ENCODE results near the gene PTPRC.

PTPRC gene

GRCh38 chr1:198674009-198674408, 35.2 kb downstream of the PTPRC start:
- DNase-seq (ENCODE audit: low read depth) = no peak

DNA sequence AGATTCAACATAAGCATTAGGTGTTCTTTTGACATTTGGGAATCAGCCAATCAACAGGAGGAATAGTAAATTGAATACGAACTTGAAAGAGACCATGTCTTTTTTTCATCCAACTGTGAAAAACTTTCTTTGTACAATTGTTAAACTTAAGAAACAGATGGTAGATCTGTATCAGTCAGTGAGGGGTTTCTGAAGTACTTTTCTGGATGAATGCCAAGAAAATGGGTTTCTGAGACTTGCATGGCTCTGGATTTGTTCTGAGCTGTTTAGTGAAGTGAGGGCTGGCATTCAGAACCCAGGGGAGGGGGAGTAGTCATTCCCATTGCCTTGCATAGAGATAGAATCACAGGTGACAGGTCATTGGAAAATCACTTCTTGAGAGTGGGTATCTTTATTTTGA, 37.4 kb downstream of the PTPRC start:
- no peak for DNase-seq (ENCODE audit: low read depth)

GRCh38 chr1:198677027-198677426, 38.2 kb downstream of the PTPRC start:
- DNase-seq (ENCODE audit: low read depth) = no peak

- no peak for DNase-seq (ENCODE audit: low read depth)
Measured at GRCh38 chr1:198677871-198678270, 39.0 kb downstream of the PTPRC start.

GRCh38 chr1:198678301-198678836, 39.5 kb downstream of the PTPRC start:
- no peak for DNase-seq (ENCODE audit: low read depth)

GRCh38 chr1:198678901-198679329, 40.1 kb downstream of the PTPRC start:
- no peak for DNase-seq (ENCODE audit: low read depth)

DNA sequence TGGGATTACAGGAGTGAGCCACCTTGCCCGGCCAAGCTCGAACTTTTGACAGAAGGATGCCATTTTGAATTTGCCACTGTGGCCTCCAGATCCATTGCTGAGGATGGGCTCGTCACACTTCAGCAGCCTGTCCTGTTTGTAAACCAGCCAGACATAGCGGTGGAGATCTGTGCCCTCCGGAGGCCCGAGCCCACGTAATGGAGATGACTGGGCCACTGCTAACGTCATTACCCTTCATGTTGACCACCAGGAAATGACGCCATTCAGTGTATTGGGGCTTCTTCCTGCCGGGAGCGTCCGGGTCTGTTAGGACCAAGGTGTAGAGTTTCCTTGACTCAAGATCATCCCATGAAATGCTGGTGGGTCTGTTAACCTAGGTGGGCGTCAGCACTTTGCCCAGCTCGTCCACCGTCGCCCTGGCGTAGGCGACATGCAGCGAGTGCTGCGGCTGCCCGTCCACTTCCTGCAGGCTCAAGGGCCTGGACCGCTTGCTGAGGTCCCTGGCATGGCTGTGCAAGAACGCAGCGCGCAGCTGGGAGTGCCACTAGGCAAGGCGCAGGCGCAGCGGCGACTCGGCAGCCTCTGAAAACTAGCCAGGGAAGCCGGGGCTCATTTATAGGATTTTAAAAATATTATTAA, 40.8 kb downstream of the PTPRC start:
- DNase-seq (ENCODE audit: low read depth) = no peak

DNA sequence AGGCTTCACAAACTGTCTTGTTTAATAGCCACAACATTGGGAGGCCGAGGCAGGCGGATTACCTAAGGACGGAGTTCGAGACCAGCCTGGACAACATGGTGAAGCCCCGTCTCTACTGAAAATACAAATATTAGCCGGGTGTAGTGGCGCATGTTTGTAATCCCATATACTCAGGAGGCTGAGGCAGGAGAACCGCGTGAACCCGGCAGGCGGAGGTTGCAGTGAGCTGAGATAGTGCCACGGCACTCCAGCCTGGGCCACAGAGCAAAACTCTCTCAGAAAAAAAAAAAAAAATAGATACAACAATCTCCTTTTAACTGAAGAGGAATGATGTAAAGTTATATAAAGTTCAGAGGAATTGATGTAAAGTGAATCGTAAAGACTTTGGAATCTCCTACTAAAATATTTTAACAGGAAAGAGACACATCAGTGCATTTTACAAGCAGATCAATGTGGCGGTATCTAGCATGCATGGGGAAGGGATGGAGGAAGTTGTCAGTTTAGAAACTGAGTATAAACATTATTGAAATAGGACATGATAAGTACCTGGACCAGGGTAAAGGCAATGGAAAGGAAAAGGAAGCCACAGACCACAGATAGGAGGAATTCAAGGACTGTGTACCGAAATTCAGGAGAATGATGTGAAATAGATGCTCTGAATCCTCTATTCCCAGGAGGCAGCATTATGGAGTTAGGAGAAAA, 41.5 kb downstream of the PTPRC start:
- DNase-seq (ENCODE audit: low read depth) = no peak

DNA sequence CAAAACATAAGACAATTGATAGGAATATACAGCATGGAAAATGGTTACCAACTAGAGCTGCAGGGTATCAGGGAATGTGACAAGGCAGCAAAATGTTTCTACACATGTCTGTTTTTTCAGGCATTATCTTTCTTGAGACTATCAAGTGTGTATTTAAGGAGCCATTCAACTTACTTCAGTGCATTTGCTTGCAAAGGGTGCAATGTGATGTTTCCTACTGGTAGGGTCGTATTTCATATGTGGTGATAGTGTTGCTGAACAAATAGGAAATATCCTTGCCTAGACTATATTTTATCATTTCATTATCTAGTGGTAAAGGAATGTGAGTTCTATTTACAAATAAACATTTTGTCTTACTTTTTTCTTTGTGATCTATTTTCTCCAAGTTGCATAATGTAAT, 42.4 kb downstream of the PTPRC start:
- DNase-seq (ENCODE audit: low read depth) = no peak

DNA sequence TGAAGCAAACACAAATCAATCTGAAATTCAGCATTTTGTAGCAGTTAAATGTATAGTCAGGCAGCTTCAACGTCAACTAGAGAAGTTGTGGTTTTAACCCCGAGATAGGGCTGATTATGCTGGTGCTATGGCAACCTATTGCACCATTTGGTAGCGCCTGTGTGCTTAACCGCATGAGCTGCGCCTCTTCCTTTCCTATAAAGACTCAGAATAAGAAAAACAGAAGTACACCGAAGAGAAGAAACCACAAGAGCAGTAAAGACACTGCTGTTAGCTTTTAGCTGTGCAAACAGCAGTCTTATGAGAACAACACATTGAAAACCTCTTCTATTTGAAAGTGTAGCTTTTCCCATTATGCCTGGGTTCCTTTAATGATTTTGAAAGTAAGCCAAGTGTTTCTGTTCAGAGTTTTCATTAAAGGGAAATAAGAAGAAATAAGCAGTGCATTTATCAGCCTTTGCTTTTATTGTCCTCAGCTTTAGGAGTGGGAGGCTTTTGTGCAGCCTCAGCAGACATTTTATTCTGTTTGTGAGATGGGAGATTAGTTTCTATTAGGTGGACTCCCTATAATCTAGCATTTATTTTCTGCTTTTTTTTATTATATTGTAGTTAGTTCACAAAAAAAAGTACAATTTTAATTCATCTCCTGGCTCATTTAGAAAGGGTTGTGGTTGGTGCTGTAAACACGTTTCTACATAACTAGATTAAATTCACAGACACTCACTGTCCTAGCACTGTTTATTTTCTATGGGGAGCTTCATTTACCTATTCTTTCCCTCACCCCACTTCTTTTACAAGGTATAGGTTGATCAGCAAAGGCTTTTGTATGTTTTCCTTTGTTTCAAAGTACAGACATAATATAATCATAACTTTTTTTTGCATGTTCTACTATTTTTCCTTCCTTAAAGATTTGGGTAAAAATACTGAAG, 43.3 kb downstream of the PTPRC start:
- peak; percentile 94 for DNase-seq (ENCODE audit: low read depth)

DNA sequence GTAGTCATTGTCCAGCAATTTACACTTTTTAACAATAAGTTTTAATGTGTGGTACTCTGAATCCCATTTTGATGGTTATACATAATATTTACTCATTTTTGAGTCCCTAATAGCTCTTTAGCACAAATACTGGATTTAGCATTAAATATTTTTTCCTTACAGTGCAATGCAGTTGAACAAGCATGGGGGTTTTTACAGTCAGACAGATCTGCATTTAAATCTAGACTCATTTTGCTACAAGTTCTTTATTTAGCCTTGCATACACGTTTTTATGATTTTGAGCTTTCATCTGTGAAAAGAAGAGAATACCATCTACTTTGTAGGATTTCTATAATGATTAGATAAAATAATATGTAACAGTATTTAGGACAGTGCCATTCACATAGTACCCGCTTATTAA, 44.0 kb downstream of the PTPRC start:
- no peak for DNase-seq (ENCODE audit: low read depth)

GRCh38 chr1:198683449-198683848, 44.6 kb downstream of the PTPRC start:
- no peak for DNase-seq (ENCODE audit: low read depth)

- DNase-seq (ENCODE audit: low read depth) = peak; percentile 36
Measured at GRCh38 chr1:198686069-198686728, 47.4 kb downstream of the PTPRC start.

DNA sequence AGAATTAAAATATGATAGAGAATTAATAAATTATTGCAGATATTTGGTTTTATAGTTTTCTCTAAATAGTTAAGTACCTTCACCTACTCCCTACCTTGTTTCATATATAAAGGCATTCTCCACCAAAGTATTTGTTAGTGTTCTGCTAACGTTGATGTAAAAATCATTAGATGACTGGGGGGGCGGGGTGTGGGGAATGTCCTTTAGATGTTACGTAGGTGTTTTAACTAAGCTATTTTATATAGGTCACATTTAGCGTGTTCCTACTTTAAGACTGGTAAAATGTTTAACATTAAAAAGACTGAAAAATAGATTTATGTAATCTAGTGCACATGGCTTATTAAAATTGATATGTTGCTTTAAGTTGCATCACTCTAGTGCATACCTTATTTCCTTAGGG, 48.6 kb downstream of the PTPRC start:
- no peak for DNase-seq (ENCODE audit: low read depth)

- no peak for DNase-seq (ENCODE audit: low read depth)
Measured at GRCh38 chr1:198691063-198691462, 52.2 kb downstream of the PTPRC start.

DNA sequence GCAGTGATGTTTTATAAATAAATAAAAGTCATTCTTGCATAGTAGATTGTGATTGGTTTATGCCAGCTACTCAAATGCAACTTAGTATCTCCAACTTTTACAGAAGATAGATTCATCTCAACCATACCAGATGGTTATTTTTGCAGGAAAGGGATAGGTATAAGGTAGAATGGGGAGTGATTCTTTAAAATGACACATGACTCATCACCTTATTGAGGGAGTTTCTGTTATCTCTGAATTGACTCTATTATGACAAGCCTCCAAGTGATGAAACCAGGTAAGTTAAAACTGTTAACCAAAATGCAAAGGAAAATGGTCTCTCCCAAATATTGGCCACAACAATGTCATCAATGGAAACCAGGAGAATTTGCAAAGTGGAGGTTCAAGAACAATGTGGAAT, 54.5 kb downstream of the PTPRC start:
- DNase-seq (ENCODE audit: low read depth) = no peak

DNA sequence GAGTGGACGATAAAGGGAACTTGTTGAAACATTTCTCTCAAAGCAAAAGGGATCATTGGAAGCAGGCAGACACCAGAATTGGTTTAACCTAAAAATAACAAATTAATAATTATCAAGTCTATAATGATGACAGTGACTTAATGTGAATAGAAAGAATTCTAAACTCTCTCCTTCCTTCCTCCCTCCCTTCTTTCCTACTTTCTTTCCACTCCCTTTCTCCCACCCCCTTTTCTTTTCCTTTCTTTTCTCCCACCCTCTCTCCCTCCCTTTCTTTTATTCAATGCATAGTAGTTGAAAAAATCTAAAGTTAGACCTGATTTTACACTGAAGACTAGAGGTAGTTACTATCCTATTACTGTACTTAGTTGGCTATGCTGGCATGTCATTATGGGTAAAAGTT, 55.7 kb downstream of the PTPRC start:
- DNase-seq (ENCODE audit: low read depth) = no peak

GRCh38 chr1:198696211-198696610, 57.4 kb downstream of the PTPRC start:
- DNase-seq (ENCODE audit: low read depth) = no peak

- DNase-seq (ENCODE audit: low read depth) = no peak
Measured at GRCh38 chr1:198699167-198700015, 60.6 kb downstream of the PTPRC start.

- DNase-seq (ENCODE audit: low read depth) = no peak
Measured at GRCh38 chr1:198700016-198700392, 61.2 kb downstream of the PTPRC start.

DNA sequence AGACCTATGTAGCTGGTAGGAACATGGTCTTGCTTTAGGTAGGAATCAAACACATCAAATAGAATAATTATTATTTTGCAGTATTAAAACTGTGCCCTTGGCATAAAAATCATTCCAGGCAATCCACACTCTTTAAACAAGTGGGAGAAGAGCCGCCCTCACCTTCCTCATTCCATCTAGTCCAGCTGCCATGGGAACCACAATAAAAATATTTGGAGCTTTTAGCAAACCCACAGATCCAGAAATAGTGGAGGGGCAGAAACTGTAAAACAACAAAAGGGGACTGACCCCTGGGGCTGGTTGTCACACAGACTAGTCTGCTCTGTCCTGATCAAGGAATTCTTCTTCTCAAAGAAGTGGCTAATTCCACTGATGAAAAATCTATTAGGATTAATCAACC, 61.6 kb downstream of the PTPRC start:
- no peak for DNase-seq (ENCODE audit: low read depth)

All from stromal cell of bone marrow (primary cell).